Measurements from ENCODE around the gene ACVR1. TPM values are rescaled to one million over a fixed set of nuclear protein-coding genes. Genes with fewer than 3 reads are reported as not detected.

Gene ACVR1
- total and polyA plus RNA-seq, 4 donors, result 7.5 to 38.3 (median 23.4) TPM

- TF ChIP-seq, protein P1, sequence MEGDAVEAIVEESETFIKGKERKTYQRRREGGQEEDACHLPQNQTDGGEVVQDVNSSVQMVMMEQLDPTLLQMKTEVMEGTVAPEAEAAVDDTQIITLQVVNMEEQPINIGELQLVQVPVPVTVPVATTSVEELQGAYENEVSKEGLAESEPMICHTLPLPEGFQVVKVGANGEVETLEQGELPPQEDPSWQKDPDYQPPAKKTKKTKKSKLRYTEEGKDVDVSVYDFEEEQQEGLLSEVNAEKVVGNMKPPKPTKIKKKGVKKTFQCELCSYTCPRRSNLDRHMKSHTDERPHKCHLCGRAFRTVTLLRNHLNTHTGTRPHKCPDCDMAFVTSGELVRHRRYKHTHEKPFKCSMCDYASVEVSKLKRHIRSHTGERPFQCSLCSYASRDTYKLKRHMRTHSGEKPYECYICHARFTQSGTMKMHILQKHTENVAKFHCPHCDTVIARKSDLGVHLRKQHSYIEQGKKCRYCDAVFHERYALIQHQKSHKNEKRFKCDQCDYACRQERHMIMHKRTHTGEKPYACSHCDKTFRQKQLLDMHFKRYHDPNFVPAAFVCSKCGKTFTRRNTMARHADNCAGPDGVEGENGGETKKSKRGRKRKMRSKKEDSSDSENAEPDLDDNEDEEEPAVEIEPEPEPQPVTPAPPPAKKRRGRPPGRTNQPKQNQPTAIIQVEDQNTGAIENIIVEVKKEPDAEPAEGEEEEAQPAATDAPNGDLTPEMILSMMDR (IDR thresholded peaks at IDR 0.05; ENCODE audit: control extremely low read depth, extremely low read depth), result no peak
- Histone ChIP-seq H3K36me3 (ENCODE audit: control insufficient read depth in 4 of 4, insufficient read depth in 4 of 4, low read length in 4 of 4) (peaks cover 3 to 12% (median 9%) of the 10 kb centered on the region in 4 donors), H3K9me3 (ENCODE audit: control insufficient read depth in 4 of 4, insufficient read depth in 3 of 4, low read length in 3 of 4) (no peaks in the 10 kb centered on the region), H3K27ac (ENCODE audit: low read depth in 1 of 2, low read length in 1 of 2) (no peak overlapping the region), H3K4me3 (no peak overlapping the region), H3K4me1 (ENCODE audit: control insufficient read depth in 5 of 5, insufficient read depth in 5 of 5, low read length in 5 of 5) (peaks cover 2 to 11% (median 3%) of the 10 kb centered on the region in 5 donors), H3K9ac (ENCODE audit: insufficient read depth in 1 of 2, low read length in 2 of 2) (no peak overlapping the region), H3K27me3 (ENCODE audit: control insufficient read depth in 3 of 3, insufficient read depth in 3 of 3, low read length in 2 of 3) (no peaks in the 10 kb centered on the region)
- no peak for DNase-seq
- ATAC-seq (ENCODE audit: insufficient read depth, low FRiP score), result no peak
- WGBS, 2 donors, result 18 to 29% methylated on average over 2 of the region's 2 CpGs
These were observed 96.3 kb downstream of the ACVR1 start for GRCh38 chr2:157779794-157780193.

- no peak for ATAC-seq (ENCODE audit: insufficient read depth, low FRiP score)
- peaks cover 0 to 4% (median 0%) of the 10 kb centered on the region in 5 donors for H3K4me1 ChIP-seq (ENCODE audit: control insufficient read depth in 5 of 5, insufficient read depth in 5 of 5, low read length in 5 of 5)
- no peak overlapping the region for H3K4me3 ChIP-seq
- no peaks in the 10 kb centered on the region for H3K9me3 ChIP-seq (ENCODE audit: control insufficient read depth in 4 of 4, insufficient read depth in 3 of 4, low read length in 3 of 4)
- no peak overlapping the region for H3K27ac ChIP-seq (ENCODE audit: low read depth in 1 of 2, low read length in 1 of 2)
- H3K9ac ChIP-seq (ENCODE audit: insufficient read depth in 1 of 2, low read length in 2 of 2), result no peak overlapping the region
- H3K27me3 ChIP-seq (ENCODE audit: control insufficient read depth in 3 of 3, insufficient read depth in 3 of 3, low read length in 2 of 3), result no peaks in the 10 kb centered on the region
- TF ChIP-seq, protein P1 (IDR thresholded peaks at IDR 0.05; ENCODE audit: control extremely low read depth, extremely low read depth), result peak; percentile 31
- peak; percentile 48 to 77 (median 76) for DNase-seq
- H3K36me3 ChIP-seq (ENCODE audit: control insufficient read depth in 4 of 4, insufficient read depth in 4 of 4, low read length in 4 of 4), result peaks cover 8 to 15% (median 11%) of the 10 kb centered on the region in 4 donors
- WGBS, 2 donors, result 69 to 70% methylated on average over 4 of the region's 4 CpGs
These were observed 98.7 kb downstream of the ACVR1 start for GRCh38 chr2:157777427-157777826.

DNA sequence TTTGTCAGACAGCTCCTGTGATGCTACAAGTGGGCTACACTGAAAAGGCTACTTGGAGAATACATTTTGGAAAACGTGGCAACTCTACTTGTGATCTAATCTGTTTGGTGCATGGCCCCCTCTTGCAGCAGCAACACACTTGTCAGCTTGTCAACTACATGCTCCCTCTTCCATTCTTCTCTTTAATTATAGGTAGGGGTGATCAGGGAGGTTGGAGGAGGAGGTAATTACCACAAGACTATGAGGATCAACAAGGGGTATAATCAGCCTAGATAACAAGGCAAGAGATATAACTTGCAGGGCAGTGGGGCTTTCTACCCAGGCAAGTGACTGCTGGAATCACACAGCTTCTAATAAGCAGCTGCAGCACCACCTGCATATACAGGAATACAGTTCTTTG is 104.9 kb downstream of the ACVR1 start:
- Histone ChIP-seq H3K27ac (ENCODE audit: low read depth in 1 of 2, low read length in 1 of 2) (no peak overlapping the region), H3K4me3 (no peak overlapping the region), H3K27me3 (ENCODE audit: control insufficient read depth in 3 of 3, insufficient read depth in 3 of 3, low read length in 2 of 3) (no peaks in the 10 kb centered on the region), H3K36me3 (ENCODE audit: control insufficient read depth in 4 of 4, insufficient read depth in 4 of 4, low read length in 4 of 4) (peaks cover 17 to 26% (median 21%) of the 10 kb centered on the region in 4 donors), H3K9me3 (ENCODE audit: control insufficient read depth in 4 of 4, insufficient read depth in 3 of 4, low read length in 3 of 4) (no peaks in the 10 kb centered on the region), H3K9ac (ENCODE audit: insufficient read depth in 1 of 2, low read length in 2 of 2) (no peak overlapping the region), H3K4me1 (ENCODE audit: control insufficient read depth in 5 of 5, insufficient read depth in 5 of 5, low read length in 5 of 5) (no peaks in the 10 kb centered on the region)
- ATAC-seq (ENCODE audit: insufficient read depth, low FRiP score), result no peak
- WGBS, 2 donors, result 72 to 77% methylated on average over 1 of the region's 1 CpG
- TF ChIP-seq, protein P1 (IDR thresholded peaks at IDR 0.05; ENCODE audit: control extremely low read depth, extremely low read depth), result no peak
- no peak for DNase-seq

DNA sequence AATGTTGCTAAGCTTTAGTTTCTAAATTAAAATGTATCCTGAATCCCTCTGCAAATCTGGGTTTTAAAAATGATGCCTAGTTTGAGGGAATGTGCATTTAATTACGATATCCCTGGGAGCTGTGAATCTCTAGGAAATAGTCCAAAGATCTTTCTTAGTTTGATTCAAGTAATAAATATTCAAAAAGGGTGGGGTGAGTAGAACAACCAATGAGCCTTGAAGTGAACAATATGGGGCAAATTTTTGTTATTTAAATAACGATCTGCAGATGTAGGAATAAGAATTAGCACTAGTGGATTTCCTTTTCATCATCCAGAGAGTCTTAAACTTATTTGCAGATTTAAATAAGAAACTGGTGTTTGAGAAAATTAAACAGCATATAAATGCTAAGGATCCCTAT is 106.3 kb downstream of the ACVR1 start:
- ATAC-seq (ENCODE audit: insufficient read depth, low FRiP score), result no peak
- TF ChIP-seq, protein P1 (IDR thresholded peaks at IDR 0.05; ENCODE audit: control extremely low read depth, extremely low read depth), result no peak
- Histone ChIP-seq H3K36me3 (ENCODE audit: control insufficient read depth in 4 of 4, insufficient read depth in 4 of 4, low read length in 4 of 4) (peaks cover 18 to 36% (median 23%) of the 10 kb centered on the region in 4 donors), H3K27ac (ENCODE audit: low read depth in 1 of 2, low read length in 1 of 2) (no peak overlapping the region), H3K4me3 (no peak overlapping the region), H3K27me3 (ENCODE audit: control insufficient read depth in 3 of 3, insufficient read depth in 3 of 3, low read length in 2 of 3) (no peaks in the 10 kb centered on the region), H3K4me1 (ENCODE audit: control insufficient read depth in 5 of 5, insufficient read depth in 5 of 5, low read length in 5 of 5) (no peaks in the 10 kb centered on the region), H3K9ac (ENCODE audit: insufficient read depth in 1 of 2, low read length in 2 of 2) (no peak overlapping the region), H3K9me3 (ENCODE audit: control insufficient read depth in 4 of 4, insufficient read depth in 3 of 4, low read length in 3 of 4) (no peaks in the 10 kb centered on the region)
- WGBS, 2 donors, result 92 to 95% methylated on average over 2 of the region's 2 CpGs
- no peak for DNase-seq

All from lung (tissue), 12 donors.